PC-3 (cell line): Measurements from ENCODE around the gene IL5RA. TPM values are rescaled to one million over a fixed set of nuclear protein-coding genes. Genes with fewer than 3 reads are reported as not detected.

Source experiments
- ATAC-seq: fragments of 200-7000 bp; cut with Tn5 transposase; 2 replicates; pipeline ENCODE4 v1.9.1; 2020; ENCODE audit warnings: mild to moderate bottlenecking, moderate library complexity
- BruUV-seq: library from RNA; stranded (reverse); fragments of 400-500 nt; replicated peaks from 2 replicates; lab custom pipeline; 2021; lab: Mats Ljungman, UMichigan
- CTCF ChIA-PET: fragments of 300-600 bp; sonication (Branson Sonifier 250); formaldehyde crosslinking; loops from one replicate; lab custom pipeline; 2022; ENCODE audit warnings: antibody characterized with exemption; lab: Charles Lee
- POLR2A ChIA-PET: fragments of 300-600 bp; sonication (Branson Sonifier 250); formaldehyde crosslinking; loops from one replicate; lab custom pipeline; 2022; ENCODE audit warnings: antibody characterized with exemption; ENCODE audit not compliant: unreplicated experiment; lab: Charles Lee
- DNase-seq: peaks from one replicate; pipeline ENCODE4 v3.0.0-alpha.2; 2015
- H2AFZ ChIP-seq: fragments of 300-600 bp; sonication (generic); 2 replicates; pipeline ENCODE4 v1.6.0; 2016; ENCODE audit warnings: antibody characterized with exemption, low read length
- H3F3A ChIP-seq: fragments of 300-600 bp; sonication (generic); one replicate; pipeline ENCODE4 v1.6.0; 2017; ENCODE audit warnings: antibody characterized with exemption, low read length, control low read depth, mild to moderate bottlenecking; ENCODE audit not compliant: unreplicated experiment
- H3K27ac ChIP-seq: fragments of 300-600 bp; sonication (generic); 2 replicates; pipeline ENCODE4 v1.5.1; 2016; ENCODE audit warnings: mild to moderate bottlenecking, low read length
- H3K27me3 ChIP-seq: fragments of 300-600 bp; sonication (generic); 2 replicates; pipeline ENCODE4 v1.6.1; 2016; ENCODE audit warnings: low read length, mixed read lengths
- H3K36me3 ChIP-seq: fragments of 300-600 bp; sonication (generic); 2 replicates; pipeline ENCODE4 v1.6.1; 2016; ENCODE audit warnings: low read depth, mixed run types, low read length, mixed read lengths
- H3K4me1 ChIP-seq: fragments of 300-600 bp; sonication (generic); 2 replicates; pipeline ENCODE4 v1.5.1; 2016; ENCODE audit warnings: low read length; ENCODE audit not compliant: insufficient read depth
- H3K4me2 ChIP-seq: fragments of 300-600 bp; sonication (generic); 2 replicates; pipeline ENCODE4 v1.6.0; 2016; ENCODE audit warnings: low read length
- H3K4me3 ChIP-seq: fragments of 300-600 bp; sonication (generic); 2 replicates; pipeline ENCODE4 v1.5.1; 2016; ENCODE audit warnings: mild to moderate bottlenecking, low read length, mixed read lengths
- H3K79me2 ChIP-seq: fragments of 300-600 bp; sonication (generic); 2 replicates; pipeline ENCODE4 v1.6.1; 2017; ENCODE audit warnings: low read length, mixed read lengths
- H3K9ac ChIP-seq: fragments of 300-600 bp; sonication (generic); 2 replicates; pipeline ENCODE4 v1.6.0; 2016; ENCODE audit warnings: mild to moderate bottlenecking, low read length
- H3K9me2 ChIP-seq: fragments of 300-600 bp; sonication (generic); replicated peaks from 2 replicates; pipeline ENCODE4 v1.6.1; 2016; ENCODE audit warnings: mixed run types, low read length, mixed read lengths
- H3K9me3 ChIP-seq: fragments of 300-600 bp; sonication (generic); 2 replicates; pipeline ENCODE4 v1.6.1; 2016; ENCODE audit warnings: low read length, mixed read lengths
- H4K20me1 ChIP-seq: fragments of 300-600 bp; sonication (generic); 2 replicates; pipeline ENCODE4 v1.6.1; 2016; ENCODE audit warnings: low read length, mixed read lengths
- CTCF ChIP-seq: fragments of 300-600 bp; sonication (generic); conservative IDR thresholded peaks from 2 replicates; pipeline ENCODE4 v1.5.1; 2017; ENCODE audit warnings: antibody characterized with exemption, low read depth, mild to moderate bottlenecking, low read length
- EZH2 ChIP-seq: fragments of 300-600 bp; sonication (generic); IDR thresholded peaks from one replicate; pipeline ENCODE4 v1.6.1; 2017; ENCODE audit warnings: antibody characterized with exemption, mild to moderate bottlenecking, low read length; ENCODE audit not compliant: unreplicated experiment
- EZH2phosphoT487 ChIP-seq: fragments of 300-600 bp; sonication (generic); IDR thresholded peaks from 2 replicates; pipeline ENCODE4 v1.6.1; 2018; ENCODE audit warnings: mild to moderate bottlenecking, antibody characterized with exemption, low read length, borderline replicate concordance
- intact Hi-C: fragments of 100-400 bp; cut with micrococcal nuclease; formaldehyde crosslinking; loops from 2 replicates; pipeline ENCODE4 v1.9.0; 2023
- total RNA-seq: library from RNA; depleted of rRNA; stranded (reverse); fragments of >200 nt; gene quantifications from 2 replicates; pipeline ENCODE4 v1.2.3, GENCODE V29; 2014

Gene IL5RA
- total RNA-seq, 1 experiment from 2014 or later, result not detected

- TF ChIP-seq CTCF (no peak), EZH2 (no peak), EZH2phosphoT487 (no peak)
- no peak overlapping the region for H2AFZ ChIP-seq
- intact Hi-C loops, result no loop called here
- POLR2A ChIA-PET, result no interaction called here
- ATAC-seq (no peak), DNase-seq (no peak)
- no peaks in the 10 kb centered on the region for H3K4me1 ChIP-seq
- peaks cover 27% of the 10 kb centered on the region; the same call in 1 of the 2 replicates for H3K27me3 ChIP-seq
- BruUV-seq, result no TSS peak
- H3F3A ChIP-seq, result no peaks in the 10 kb centered on the region
- no peak overlapping the region for H3K27ac ChIP-seq
- H4K20me1 ChIP-seq, result no peaks in the 10 kb centered on the region
- H3K79me2 ChIP-seq, result no peaks in the 10 kb centered on the region
- CTCF ChIA-PET, result no interaction called here
- H3K9me3 ChIP-seq, result no peaks in the 10 kb centered on the region
- no peaks in the 10 kb centered on the region for H3K9me2 ChIP-seq
- H3K4me3 ChIP-seq, result no peak overlapping the region
- no peaks in the 10 kb centered on the region for H3K36me3 ChIP-seq
- no peak overlapping the region for H3K9ac ChIP-seq
- no peak overlapping the region for H3K4me2 ChIP-seq
Observed at GRCh38 chr3:3105815-3106214, 4.4 kb downstream of the IL5RA start.

GRCh38 chr3:3105246-3105645, 4.9 kb downstream of the IL5RA start:
- Histone ChIP-seq H3K9ac (no peak overlapping the region), H3K4me2 (no peak overlapping the region), H3K27ac (no peak overlapping the region), H3F3A (no peaks in the 10 kb centered on the region), H3K9me3 (no peaks in the 10 kb centered on the region), H3K4me1 (no peaks in the 10 kb centered on the region), H3K27me3 (peaks cover 27% of the 10 kb centered on the region; the same call in 1 of the 2 replicates), H3K36me3 (no peaks in the 10 kb centered on the region), H4K20me1 (no peaks in the 10 kb centered on the region), H3K9me2 (no peaks in the 10 kb centered on the region), H2AFZ (no peak overlapping the region), H3K79me2 (no peaks in the 10 kb centered on the region), H3K4me3 (no peak overlapping the region)
- intact Hi-C loops, result no loop called here
- ATAC-seq (no peak), DNase-seq (no peak)
- ChIA-PET CTCF (no interaction called here), POLR2A (no interaction called here)
- TF ChIP-seq CTCF (no peak), EZH2phosphoT487 (no peak), EZH2 (no peak)
- no TSS peak for BruUV-seq

- H3K9me3 ChIP-seq, result no peaks in the 10 kb centered on the region
- H3K27ac ChIP-seq, result no peak overlapping the region
- no peaks in the 10 kb centered on the region for H4K20me1 ChIP-seq
- no peaks in the 10 kb centered on the region for H3K79me2 ChIP-seq
- no peaks in the 10 kb centered on the region for H3K9me2 ChIP-seq
- H3K4me2 ChIP-seq, result no peak overlapping the region
- no peak overlapping the region for H3K4me3 ChIP-seq
- H3K36me3 ChIP-seq, result no peaks in the 10 kb centered on the region
- ChIA-PET CTCF (no interaction called here), POLR2A (no interaction called here)
- H3F3A ChIP-seq, result no peaks in the 10 kb centered on the region
- H3K27me3 ChIP-seq, result peaks cover 34% of the 10 kb centered on the region; the same call in 1 of the 2 replicates
- H3K4me1 ChIP-seq, result no peaks in the 10 kb centered on the region
- intact Hi-C loops, result no loop called here
- ATAC-seq (no peak), DNase-seq (no peak)
- no peak overlapping the region for H3K9ac ChIP-seq
- no peak for TF ChIP-seq CTCF
- TF ChIP-seq EZH2, result no peak
- no peak for TF ChIP-seq EZH2phosphoT487
- H2AFZ ChIP-seq, result no peak overlapping the region
- BruUV-seq, result no TSS peak
Observed at GRCh38 chr3:3102751-3103150, 7.4 kb downstream of the IL5RA start.
